ENCODE results near the gene PTPRG. TPM values are rescaled to one million over a fixed set of nuclear protein-coding genes. Genes with fewer than 3 reads are reported as not detected.

PTPRG gene
- total and polyA plus RNA-seq, 2 experiments from 2014 or later: 24.4 to 131 TPM

DNA sequence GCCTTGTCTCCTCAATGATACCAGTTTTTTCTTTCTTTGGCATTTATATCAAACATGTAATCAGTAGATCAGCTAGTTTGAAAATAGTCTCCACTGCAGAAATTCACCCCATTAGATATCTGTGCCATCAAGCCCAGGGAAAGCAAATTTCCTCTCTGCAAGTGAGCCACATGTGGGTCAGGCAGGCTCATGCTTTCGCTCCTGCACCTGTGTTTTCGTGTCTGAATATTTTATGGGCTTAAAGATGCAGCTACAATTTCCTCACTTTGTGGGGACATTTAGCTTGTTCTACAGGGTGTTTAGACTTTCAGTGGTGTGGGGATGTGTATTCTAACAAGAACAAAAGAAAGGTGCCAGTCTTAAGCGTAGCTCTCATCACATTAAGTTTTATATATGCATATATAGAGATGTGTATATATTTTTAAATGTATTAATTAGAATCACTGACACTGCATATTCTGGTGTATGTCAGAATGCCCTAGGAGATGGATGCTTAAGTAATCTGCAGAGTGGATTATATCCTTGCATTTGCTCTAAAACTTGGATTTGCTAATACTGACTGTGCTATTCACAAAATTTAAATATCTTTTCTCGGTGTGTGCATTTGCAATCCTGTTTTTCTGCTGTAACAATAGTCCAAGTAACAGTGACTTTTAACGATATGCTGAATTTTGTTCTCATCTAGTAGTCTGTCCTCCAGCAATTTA is 372.6 kb downstream of the PTPRG start:
- Histone ChIP-seq H3K4me2 (no peak overlapping the region), H3K27me3 (ENCODE audit: insufficient read depth) (no peaks in the 10 kb centered on the region), H3K4me1 (ENCODE audit: insufficient read depth) (peaks cover 39% of the 10 kb centered on the region), H3K79me2 (replicated peaks; ENCODE audit: insufficient read depth) (peaks cover 75% of the 10 kb centered on the region), H3K36me3 (ENCODE audit: insufficient read depth) (no peaks in the 10 kb centered on the region), H3K4me3 (no peak overlapping the region), H3F3A (replicated peaks; ENCODE audit: low read depth) (no peaks in the 10 kb centered on the region), H2AFZ (no peak overlapping the region), H4K20me1 (replicated peaks; ENCODE audit: insufficient read depth) (peaks cover under 1% of the 10 kb centered on the region; the same call in 1 of the 2 replicates), H3K27ac (ENCODE audit: low read depth) (no peak overlapping the region), H3K9me2 (ENCODE audit: insufficient read depth) (no peaks in the 10 kb centered on the region)
- DNase-seq (ENCODE audit: low spot score) (no peak), ATAC-seq (no peak)
- no peak overlapping the region for H3K4me3 Mint-ChIP-seq
- peaks cover 70% of the 10 kb centered on the region for H3K4me1 Mint-ChIP-seq
- peaks cover 5% of the 10 kb centered on the region for H3K27me3 Mint-ChIP-seq (ENCODE audit: insufficient read depth, low read depth, poor library complexity)
- H3K36me3 Mint-ChIP-seq (ENCODE audit: low read depth): peaks cover 13% of the 10 kb centered on the region
- TF ChIP-seq JUNB (IDR thresholded peaks at IDR 0.05; ENCODE audit: unreplicated experiment) (no peak), EZH2phosphoT487 (IDR thresholded peaks at IDR 0.05; ENCODE audit: unreplicated experiment) (no peak), POLR2AphosphoS5 (IDR thresholded peaks at IDR 0.05; ENCODE audit: low read depth) (no peak), STAT1 (IDR thresholded peaks at IDR 0.05; ENCODE audit: unreplicated experiment) (no peak), ZNF114 (CRISPR knock-in tag; IDR thresholded peaks at IDR 0.05) (no peak), CREB1 (CRISPR knock-in tag; IDR thresholded peaks at IDR 0.05; ENCODE audit: low read depth) (no peak), ZNF331 (CRISPR knock-in tag; IDR thresholded peaks at IDR 0.05; ENCODE audit: low read depth) (no peak), NANOG (IDR thresholded peaks at IDR 0.05; ENCODE audit: borderline replicate concordance) (no peak), EZH2 (IDR thresholded peaks at IDR 0.05; ENCODE audit: low read depth, unreplicated experiment) (no peak)
- TF ChIP-seq, protein P1, sequence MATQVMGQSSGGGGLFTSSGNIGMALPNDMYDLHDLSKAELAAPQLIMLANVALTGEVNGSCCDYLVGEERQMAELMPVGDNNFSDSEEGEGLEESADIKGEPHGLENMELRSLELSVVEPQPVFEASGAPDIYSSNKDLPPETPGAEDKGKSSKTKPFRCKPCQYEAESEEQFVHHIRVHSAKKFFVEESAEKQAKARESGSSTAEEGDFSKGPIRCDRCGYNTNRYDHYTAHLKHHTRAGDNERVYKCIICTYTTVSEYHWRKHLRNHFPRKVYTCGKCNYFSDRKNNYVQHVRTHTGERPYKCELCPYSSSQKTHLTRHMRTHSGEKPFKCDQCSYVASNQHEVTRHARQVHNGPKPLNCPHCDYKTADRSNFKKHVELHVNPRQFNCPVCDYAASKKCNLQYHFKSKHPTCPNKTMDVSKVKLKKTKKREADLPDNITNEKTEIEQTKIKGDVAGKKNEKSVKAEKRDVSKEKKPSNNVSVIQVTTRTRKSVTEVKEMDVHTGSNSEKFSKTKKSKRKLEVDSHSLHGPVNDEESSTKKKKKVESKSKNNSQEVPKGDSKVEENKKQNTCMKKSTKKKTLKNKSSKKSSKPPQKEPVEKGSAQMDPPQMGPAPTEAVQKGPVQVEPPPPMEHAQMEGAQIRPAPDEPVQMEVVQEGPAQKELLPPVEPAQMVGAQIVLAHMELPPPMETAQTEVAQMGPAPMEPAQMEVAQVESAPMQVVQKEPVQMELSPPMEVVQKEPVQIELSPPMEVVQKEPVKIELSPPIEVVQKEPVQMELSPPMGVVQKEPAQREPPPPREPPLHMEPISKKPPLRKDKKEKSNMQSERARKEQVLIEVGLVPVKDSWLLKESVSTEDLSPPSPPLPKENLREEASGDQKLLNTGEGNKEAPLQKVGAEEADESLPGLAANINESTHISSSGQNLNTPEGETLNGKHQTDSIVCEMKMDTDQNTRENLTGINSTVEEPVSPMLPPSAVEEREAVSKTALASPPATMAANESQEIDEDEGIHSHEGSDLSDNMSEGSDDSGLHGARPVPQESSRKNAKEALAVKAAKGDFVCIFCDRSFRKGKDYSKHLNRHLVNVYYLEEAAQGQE (IDR thresholded peaks at IDR 0.05; ENCODE audit: unreplicated experiment): no peak
- TF ChIP-seq, protein P2, sequence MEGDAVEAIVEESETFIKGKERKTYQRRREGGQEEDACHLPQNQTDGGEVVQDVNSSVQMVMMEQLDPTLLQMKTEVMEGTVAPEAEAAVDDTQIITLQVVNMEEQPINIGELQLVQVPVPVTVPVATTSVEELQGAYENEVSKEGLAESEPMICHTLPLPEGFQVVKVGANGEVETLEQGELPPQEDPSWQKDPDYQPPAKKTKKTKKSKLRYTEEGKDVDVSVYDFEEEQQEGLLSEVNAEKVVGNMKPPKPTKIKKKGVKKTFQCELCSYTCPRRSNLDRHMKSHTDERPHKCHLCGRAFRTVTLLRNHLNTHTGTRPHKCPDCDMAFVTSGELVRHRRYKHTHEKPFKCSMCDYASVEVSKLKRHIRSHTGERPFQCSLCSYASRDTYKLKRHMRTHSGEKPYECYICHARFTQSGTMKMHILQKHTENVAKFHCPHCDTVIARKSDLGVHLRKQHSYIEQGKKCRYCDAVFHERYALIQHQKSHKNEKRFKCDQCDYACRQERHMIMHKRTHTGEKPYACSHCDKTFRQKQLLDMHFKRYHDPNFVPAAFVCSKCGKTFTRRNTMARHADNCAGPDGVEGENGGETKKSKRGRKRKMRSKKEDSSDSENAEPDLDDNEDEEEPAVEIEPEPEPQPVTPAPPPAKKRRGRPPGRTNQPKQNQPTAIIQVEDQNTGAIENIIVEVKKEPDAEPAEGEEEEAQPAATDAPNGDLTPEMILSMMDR (conservative IDR thresholded peaks at IDR 0.05; ENCODE audit: low read depth in 2 of 2): no peak
- TF ChIP-seq, protein P3, sequence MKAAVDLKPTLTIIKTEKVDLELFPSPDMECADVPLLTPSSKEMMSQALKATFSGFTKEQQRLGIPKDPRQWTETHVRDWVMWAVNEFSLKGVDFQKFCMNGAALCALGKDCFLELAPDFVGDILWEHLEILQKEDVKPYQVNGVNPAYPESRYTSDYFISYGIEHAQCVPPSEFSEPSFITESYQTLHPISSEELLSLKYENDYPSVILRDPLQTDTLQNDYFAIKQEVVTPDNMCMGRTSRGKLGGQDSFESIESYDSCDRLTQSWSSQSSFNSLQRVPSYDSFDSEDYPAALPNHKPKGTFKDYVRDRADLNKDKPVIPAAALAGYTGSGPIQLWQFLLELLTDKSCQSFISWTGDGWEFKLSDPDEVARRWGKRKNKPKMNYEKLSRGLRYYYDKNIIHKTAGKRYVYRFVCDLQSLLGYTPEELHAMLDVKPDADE (IDR thresholded peaks at IDR 0.05): no peak
- TF ChIP-seq, protein P4, sequence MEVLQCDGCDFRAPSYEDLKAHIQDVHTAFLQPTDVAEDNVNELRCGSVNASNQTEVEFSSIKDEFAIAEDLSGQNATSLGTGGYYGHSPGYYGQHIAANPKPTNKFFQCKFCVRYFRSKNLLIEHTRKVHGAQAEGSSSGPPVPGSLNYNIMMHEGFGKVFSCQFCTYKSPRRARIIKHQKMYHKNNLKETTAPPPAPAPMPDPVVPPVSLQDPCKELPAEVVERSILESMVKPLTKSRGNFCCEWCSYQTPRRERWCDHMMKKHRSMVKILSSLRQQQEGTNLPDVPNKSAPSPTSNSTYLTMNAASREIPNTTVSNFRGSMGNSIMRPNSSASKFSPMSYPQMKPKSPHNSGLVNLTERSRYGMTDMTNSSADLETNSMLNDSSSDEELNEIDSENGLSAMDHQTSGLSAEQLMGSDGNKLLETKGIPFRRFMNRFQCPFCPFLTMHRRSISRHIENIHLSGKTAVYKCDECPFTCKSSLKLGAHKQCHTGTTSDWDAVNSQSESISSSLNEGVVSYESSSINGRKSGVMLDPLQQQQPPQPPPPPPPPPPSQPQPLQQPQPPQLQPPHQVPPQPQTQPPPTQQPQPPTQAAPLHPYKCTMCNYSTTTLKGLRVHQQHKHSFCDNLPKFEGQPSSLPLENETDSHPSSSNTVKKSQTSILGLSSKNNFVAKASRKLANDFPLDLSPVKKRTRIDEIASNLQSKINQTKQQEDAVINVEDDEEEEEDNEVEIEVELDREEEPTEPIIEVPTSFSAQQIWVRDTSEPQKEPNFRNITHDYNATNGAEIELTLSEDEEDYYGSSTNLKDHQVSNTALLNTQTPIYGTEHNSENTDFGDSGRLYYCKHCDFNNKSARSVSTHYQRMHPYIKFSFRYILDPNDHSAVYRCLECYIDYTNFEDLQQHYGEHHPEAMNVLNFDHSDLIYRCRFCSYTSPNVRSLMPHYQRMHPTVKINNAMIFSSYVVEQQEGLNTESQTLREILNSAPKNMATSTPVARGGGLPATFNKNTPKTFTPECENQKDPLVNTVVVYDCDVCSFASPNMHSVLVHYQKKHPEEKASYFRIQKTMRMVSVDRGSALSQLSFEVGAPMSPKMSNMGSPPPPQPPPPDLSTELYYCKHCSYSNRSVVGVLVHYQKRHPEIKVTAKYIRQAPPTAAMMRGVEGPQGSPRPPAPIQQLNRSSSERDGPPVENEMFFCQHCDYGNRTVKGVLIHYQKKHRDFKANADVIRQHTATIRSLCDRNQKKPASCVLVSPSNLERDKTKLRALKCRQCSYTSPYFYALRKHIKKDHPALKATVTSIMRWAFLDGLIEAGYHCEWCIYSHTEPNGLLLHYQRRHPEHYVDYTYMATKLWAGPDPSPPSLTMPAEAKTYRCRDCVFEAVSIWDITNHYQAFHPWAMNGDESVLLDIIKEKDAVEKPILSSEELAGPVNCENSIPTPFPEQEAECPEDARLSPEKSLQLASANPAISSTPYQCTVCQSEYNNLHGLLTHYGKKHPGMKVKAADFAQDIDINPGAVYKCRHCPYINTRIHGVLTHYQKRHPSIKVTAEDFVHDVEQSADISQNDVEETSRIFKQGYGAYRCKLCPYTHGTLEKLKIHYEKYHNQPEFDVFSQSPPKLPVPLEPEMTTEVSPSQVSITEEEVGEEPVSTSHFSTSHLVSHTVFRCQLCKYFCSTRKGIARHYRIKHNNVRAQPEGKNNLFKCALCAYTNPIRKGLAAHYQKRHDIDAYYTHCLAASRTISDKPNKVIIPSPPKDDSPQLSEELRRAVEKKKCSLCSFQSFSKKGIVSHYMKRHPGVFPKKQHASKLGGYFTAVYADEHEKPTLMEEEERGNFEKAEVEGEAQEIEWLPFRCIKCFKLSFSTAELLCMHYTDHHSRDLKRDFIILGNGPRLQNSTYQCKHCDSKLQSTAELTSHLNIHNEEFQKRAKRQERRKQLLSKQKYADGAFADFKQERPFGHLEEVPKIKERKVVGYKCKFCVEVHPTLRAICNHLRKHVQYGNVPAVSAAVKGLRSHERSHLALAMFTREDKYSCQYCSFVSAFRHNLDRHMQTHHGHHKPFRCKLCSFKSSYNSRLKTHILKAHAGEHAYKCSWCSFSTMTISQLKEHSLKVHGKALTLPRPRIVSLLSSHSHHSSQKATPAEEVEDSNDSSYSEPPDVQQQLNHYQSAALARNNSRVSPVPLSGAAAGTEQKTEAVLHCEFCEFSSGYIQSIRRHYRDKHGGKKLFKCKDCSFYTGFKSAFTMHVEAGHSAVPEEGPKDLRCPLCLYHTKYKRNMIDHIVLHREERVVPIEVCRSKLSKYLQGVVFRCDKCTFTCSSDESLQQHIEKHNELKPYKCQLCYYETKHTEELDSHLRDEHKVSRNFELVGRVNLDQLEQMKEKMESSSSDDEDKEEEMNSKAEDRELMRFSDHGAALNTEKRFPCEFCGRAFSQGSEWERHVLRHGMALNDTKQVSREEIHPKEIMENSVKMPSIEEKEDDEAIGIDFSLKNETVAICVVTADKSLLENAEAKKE (CRISPR knock-in tag; IDR thresholded peaks at IDR 0.05): no peak
- H3K9me3 Mint-ChIP-seq: peaks cover 4% of the 10 kb centered on the region; the same call in 2 of the 3 replicates
- H3K27ac Mint-ChIP-seq: no peak overlapping the region

All from GM23338 (cell line).